Mesenchymal stem cell (in vitro differentiated cells and primary cell): Measurements from ENCODE around the gene MUC20.

Source experiments
- DNase-seq: peaks from one replicate; pipeline ENCODE4 v3.0.0-alpha.2; 2013
- H2AFZ ChIP-seq: one replicate; pipeline ENCODE4 v1.6.1; 2013; ENCODE audit warnings: low read depth, mild to moderate bottlenecking, control low read depth, inconsistent platforms, low read length, moderate library complexity
- H2AK5ac ChIP-seq: 2 replicates; pipeline ENCODE4 v1.6.1; 2013; ENCODE audit warnings: low read length, moderate library complexity, mild to moderate bottlenecking, inconsistent platforms; ENCODE audit not compliant: severe bottlenecking
- H2BK120ac ChIP-seq: one replicate; pipeline ENCODE4 v1.6.1; 2013; ENCODE audit warnings: low read depth, mild to moderate bottlenecking, inconsistent platforms, low read length, moderate library complexity
- H2BK12ac ChIP-seq, 2 experiments: one replicate each; pipeline ENCODE4 v1.6.1; 2013; ENCODE audit warnings: inconsistent platforms in 2 of 2, low read length in 2 of 2, mild to moderate bottlenecking in 2 of 2, moderate library complexity in 2 of 2, control low read depth in 1 of 2
- H2BK15ac ChIP-seq: one replicate; pipeline ENCODE4 v1.6.1; 2013; ENCODE audit warnings: mild to moderate bottlenecking, low read depth, inconsistent platforms; ENCODE audit not compliant: poor library complexity, severe bottlenecking
- H2BK5ac ChIP-seq: 2 replicates; pipeline ENCODE4 v1.6.1; 2013; ENCODE audit warnings: low read depth, mild to moderate bottlenecking, low read length, control low read depth, inconsistent platforms; ENCODE audit not compliant: poor library complexity, severe bottlenecking
- H3K14ac ChIP-seq, 2 experiments: one replicate each; pipeline ENCODE4 v1.6.1; 2013; ENCODE audit warnings: inconsistent platforms in 2 of 2, low read length in 2 of 2, control low read depth in 1 of 2, mild to moderate bottlenecking in 1 of 2, moderate library complexity in 1 of 2
- H3K18ac ChIP-seq, 2 experiments: one replicate each; pipeline ENCODE4 v1.6.1; 2013; ENCODE audit warnings: inconsistent platforms in 2 of 2, low read length in 2 of 2, control low read depth in 1 of 2, low read depth in 1 of 2, mild to moderate bottlenecking in 1 of 2
- H3K23ac ChIP-seq, 2 experiments: one replicate each; pipeline ENCODE4 v1.6.1; 2013; ENCODE audit warnings: inconsistent platforms in 2 of 2, low read length in 2 of 2, mild to moderate bottlenecking in 2 of 2, moderate library complexity in 2 of 2, control low read depth in 1 of 2
- H3K27ac ChIP-seq: 2 replicates; pipeline ENCODE4 v1.5.1; 2013; ENCODE audit warnings: mild to moderate bottlenecking, moderate library complexity, low read length, control low read depth, inconsistent platforms; ENCODE audit not compliant: poor library complexity, severe bottlenecking
- H3K27me3 ChIP-seq, 2 experiments: 2 replicates each; pipeline versions ENCODE4 v1.6.1 to v1.7.0; 2013; ENCODE audit warnings: low read length in 2 of 2, mild to moderate bottlenecking in 2 of 2, moderate library complexity in 2 of 2, control low read depth in 1 of 2, inconsistent platforms in 1 of 2; ENCODE audit not compliant: control insufficient read depth in 1 of 2, insufficient read depth in 1 of 2
- H3K36me3 ChIP-seq, 2 experiments: 2 replicates each; pipeline versions ENCODE4 v1.6.1 to v1.7.0; 2013; ENCODE audit warnings: low read length in 2 of 2, control low read depth in 1 of 2, inconsistent platforms in 1 of 2, low read depth in 1 of 2, mild to moderate bottlenecking in 1 of 2; ENCODE audit not compliant: insufficient read depth in 2 of 2, control insufficient read depth in 1 of 2
- H3K4ac ChIP-seq, 2 experiments: one replicate each; pipeline ENCODE4 v1.6.1; 2013; ENCODE audit warnings: inconsistent platforms in 2 of 2, low read length in 2 of 2, mild to moderate bottlenecking in 2 of 2, moderate library complexity in 2 of 2, control low read depth in 1 of 2, low read depth in 1 of 2
- H3K4me1 ChIP-seq: 2 replicates; pipeline ENCODE4 v1.6.1; 2013; ENCODE audit warnings: low read depth, low read length, control low read depth; ENCODE audit not compliant: control insufficient read depth, insufficient read depth
- H3K4me2 ChIP-seq: 2 replicates; pipeline ENCODE4 v1.6.1; 2013; ENCODE audit warnings: low read length, mild to moderate bottlenecking, inconsistent platforms; ENCODE audit not compliant: poor library complexity, severe bottlenecking
- H3K4me3 ChIP-seq, 2 experiments: 2 replicates each; pipeline versions ENCODE4 v1.5.1 to v1.7.0; 2013; ENCODE audit warnings: low read length in 2 of 2, mild to moderate bottlenecking in 2 of 2, control low read depth in 1 of 2, low read depth in 1 of 2; ENCODE audit not compliant: insufficient read depth in 1 of 2
- H3K79me1 ChIP-seq: replicated peaks from 2 replicates; pipeline ENCODE4 v1.6.1; 2013; ENCODE audit warnings: mild to moderate bottlenecking, control low read depth, low read length, inconsistent platforms; ENCODE audit not compliant: poor library complexity, severe bottlenecking
- H3K9ac ChIP-seq: 2 replicates; pipeline ENCODE4 v1.7.0; 2013; ENCODE audit warnings: mild to moderate bottlenecking, low read length, moderate library complexity
- H3K9me3 ChIP-seq: 2 replicates; pipeline ENCODE4 v1.7.0; 2013; ENCODE audit warnings: mild to moderate bottlenecking, low read length; ENCODE audit not compliant: control insufficient read depth
- H4K8ac ChIP-seq: one replicate; pipeline ENCODE4 v1.6.1; 2013; ENCODE audit warnings: inconsistent platforms, mild to moderate bottlenecking, low read length, moderate library complexity
- H4K91ac ChIP-seq: one replicate; pipeline ENCODE4 v1.6.1; 2013; ENCODE audit warnings: mild to moderate bottlenecking, low read length, inconsistent platforms
- WGBS: methylation state at CpG from one replicate; pipeline ENCODE4 v1.1.7; 2013; ENCODE audit warnings: mixed read lengths; 5-methylcytosine and 5-hydroxymethylcytosine counted together

The MUC20 gene

DNA sequence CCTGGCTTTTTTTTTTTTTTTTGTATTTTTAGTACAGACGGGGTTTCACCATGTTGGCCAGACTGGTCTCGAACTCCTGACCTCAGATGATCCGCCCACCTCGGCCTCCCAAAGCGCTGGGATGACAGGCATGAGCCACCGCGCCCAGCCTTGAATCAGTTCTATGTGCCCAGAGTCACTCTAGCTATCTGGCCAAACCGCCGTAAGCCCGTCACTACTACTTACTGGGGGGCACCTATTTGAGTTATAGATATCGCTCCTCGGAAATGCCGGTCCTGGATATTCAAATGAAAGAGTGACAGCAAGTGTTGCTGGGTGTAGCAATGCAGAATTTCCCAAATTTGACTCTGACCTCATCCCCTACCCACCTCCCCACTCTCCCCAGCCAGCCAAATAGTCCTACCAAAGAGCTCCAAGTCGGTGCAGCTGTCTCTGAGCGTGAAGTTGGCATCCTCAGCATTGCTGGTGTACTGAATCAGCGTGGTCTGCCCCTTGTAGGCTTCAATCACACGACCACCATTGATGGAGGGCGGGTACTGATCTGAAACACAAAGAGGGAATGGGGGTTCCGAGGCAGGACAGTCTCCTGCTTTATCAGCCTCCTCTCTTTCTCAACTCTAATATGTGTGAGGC lies 38.1 kb downstream of the MUC20 start:
- Histone ChIP-seq H2BK120ac (no peak overlapping the region), H3K27ac (no peak overlapping the region), H4K91ac (no peak overlapping the region), H3K79me1 (no peaks in the 10 kb centered on the region), H3K9ac (no peak overlapping the region), H3K4ac (no peak overlapping the region), H3K27me3 (peaks cover 34 to 90% of the 10 kb centered on the region in 2 experiments), H3K4me3 (no peak overlapping the region), H3K14ac (no peak overlapping the region), H2BK12ac (no peak overlapping the region), H3K9me3 (no peaks in the 10 kb centered on the region), H3K23ac (no peak overlapping the region), H2BK5ac (no peak overlapping the region), H2BK15ac (no peak overlapping the region), H3K4me2 (no peak overlapping the region), H3K36me3 (no peaks in the 10 kb centered on the region), H2AK5ac (no peak overlapping the region), H3K4me1 (peaks cover 2% of the 10 kb centered on the region), H3K18ac (no peak overlapping the region), H4K8ac (no peak overlapping the region), H2AFZ (no peak overlapping the region)
- WGBS: 82% methylated on average over 19 of the region's 19 CpGs
- no peak for DNase-seq

DNA sequence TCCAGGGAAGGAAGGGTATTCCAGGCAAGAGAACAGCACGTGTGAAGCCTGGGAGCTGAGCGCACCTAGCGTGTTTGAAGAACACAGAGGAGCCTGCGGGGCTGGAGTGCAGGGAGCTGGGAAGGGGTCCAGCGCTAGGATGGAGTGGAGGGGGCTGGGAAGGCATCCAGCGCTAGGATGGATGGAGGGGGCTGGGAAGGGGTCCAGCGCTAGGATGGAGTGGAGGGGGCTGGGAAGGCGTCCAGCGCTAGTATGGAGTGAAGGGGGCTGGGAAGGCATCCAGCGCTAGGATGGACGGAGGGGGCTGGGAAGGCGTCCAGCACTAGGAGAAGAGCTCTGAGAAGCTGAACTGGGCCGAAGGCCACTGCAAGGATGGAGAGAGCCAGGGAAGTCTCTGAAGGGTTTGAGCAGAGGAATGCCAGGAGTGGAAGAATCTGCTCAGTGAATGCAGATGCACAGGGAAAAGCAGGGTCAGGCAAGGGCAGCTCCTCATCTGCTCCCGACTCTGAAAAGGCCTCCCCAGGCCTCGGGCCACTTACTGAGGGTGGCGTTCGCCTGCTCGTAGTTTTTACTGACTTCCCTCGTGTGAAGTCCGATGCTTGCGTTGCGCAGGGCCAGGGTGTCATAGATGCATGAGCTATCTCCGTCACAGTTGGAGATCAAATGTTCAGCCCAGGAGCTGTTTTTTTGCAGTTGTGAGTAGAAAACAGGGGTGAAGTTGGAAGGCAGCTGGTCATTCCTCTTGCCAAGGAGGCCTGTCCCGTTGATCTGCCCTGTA lies 39.8 kb downstream of the MUC20 start:
- Histone ChIP-seq H2BK12ac (no peak overlapping the region), H3K9me3 (no peaks in the 10 kb centered on the region), H2AFZ (no peak overlapping the region), H3K27ac (no peak overlapping the region), H3K27me3 (peaks cover 28 to 85% of the 10 kb centered on the region in 2 experiments), H3K18ac (no peak overlapping the region), H2BK120ac (no peak overlapping the region), H2BK15ac (no peak overlapping the region), H3K4me1 (peaks cover 2% of the 10 kb centered on the region), H3K4ac (no peak overlapping the region), H2BK5ac (no peak overlapping the region), H3K14ac (no peak overlapping the region), H3K23ac (no peak overlapping the region), H4K91ac (no peak overlapping the region), H3K4me2 (no peak overlapping the region), H3K79me1 (no peaks in the 10 kb centered on the region), H3K9ac (no peak overlapping the region), H2AK5ac (no peak overlapping the region), H4K8ac (no peak overlapping the region), H3K4me3 (no peak overlapping the region), H3K36me3 (no peaks in the 10 kb centered on the region)
- DNase-seq: no peak
- WGBS: 84% methylated on average over 24 of the region's 24 CpGs

DNA sequence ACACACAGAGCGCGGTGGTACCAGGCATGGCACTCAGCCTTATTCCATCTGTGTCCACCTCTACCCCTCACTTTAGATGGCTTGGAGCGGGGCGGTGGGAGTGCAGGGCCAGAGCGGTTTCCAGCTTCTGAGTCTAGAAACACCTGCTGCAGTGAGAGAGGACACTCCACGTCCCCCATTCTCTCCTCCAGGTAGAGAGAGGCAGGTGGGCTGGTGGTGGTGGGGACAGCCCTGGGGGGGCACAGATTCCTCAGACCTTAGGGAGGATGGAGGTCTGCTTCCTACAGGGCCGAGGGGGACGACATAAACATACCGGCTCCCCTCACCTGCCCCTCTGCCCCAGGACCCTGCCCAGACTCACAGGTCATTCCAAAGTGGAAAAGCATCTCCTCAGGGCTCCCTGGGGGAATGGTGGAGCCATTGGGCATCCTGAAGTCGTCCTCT lies 40.4 kb downstream of the MUC20 start:
- Histone ChIP-seq H3K14ac (no peak overlapping the region), H3K9ac (no peak overlapping the region), H3K23ac (no peak overlapping the region), H4K91ac (no peak overlapping the region), H2AFZ (no peak overlapping the region), H2AK5ac (no peak overlapping the region), H3K4me1 (peaks cover 2% of the 10 kb centered on the region), H3K27me3 (peaks cover 22 to 80% of the 10 kb centered on the region in 2 experiments), H3K4me3 (no peak overlapping the region), H3K4me2 (no peak overlapping the region), H2BK120ac (no peak overlapping the region), H3K27ac (no peak overlapping the region), H2BK12ac (no peak overlapping the region), H3K18ac (no peak overlapping the region), H3K4ac (no peak overlapping the region), H2BK15ac (no peak overlapping the region), H4K8ac (no peak overlapping the region), H3K9me3 (no peaks in the 10 kb centered on the region), H2BK5ac (no peak overlapping the region), H3K79me1 (no peaks in the 10 kb centered on the region), H3K36me3 (no peaks in the 10 kb centered on the region)
- 87% methylated on average over 4 of the region's 10 CpGs for WGBS
- DNase-seq: no peak

DNA sequence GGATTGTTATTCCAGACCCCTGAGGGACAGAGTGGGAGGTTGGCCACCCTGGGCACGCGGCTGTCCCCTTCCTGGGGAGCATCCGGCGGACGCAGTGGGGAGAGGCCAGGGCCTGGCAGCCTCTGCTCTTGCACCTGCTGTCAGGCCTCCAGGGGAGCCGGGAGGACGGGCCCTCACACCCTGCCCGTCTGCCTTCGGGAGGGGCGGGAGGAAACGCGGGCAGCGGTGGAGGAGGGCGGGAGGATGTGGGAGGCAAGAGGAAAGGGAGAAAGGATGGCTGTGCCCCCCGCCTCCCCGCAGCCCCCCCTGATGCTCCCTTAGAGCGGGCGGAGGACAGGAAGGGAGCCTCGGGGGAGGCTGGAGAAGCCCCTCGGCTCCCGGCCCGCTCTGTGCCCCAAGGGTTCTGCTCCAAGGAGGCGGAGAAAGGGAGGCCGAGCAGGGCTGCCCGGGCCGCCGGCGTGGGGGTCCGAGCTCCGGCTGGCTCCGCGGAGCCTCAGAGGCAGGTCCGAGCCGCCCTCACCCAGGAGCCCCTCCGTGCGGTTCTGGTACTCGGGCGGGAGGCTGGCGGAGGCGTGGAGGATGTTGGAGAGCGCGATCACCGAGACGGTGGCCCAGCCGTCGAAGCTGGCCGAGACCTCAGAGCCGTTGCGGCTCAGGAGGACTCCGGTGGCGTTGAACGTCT lies 40.9 kb downstream of the MUC20 start:
- Histone ChIP-seq H3K9me3 (no peaks in the 10 kb centered on the region), H3K14ac (no peak overlapping the region), H3K4me1 (peaks cover 2% of the 10 kb centered on the region), H3K4me2 (no peak overlapping the region), H2BK12ac (no peak overlapping the region), H3K4ac (no peak overlapping the region), H4K91ac (no peak overlapping the region), H2AFZ (no peak overlapping the region), H2BK15ac (no peak overlapping the region), H3K27me3 (peaks cover 20 to 76% of the 10 kb centered on the region in 2 experiments), H4K8ac (no peak overlapping the region), H3K9ac (no peak overlapping the region), H2BK120ac (no peak overlapping the region), H3K4me3 (no peak overlapping the region), H3K36me3 (no peaks in the 10 kb centered on the region), H2AK5ac (no peak overlapping the region), H3K27ac (no peak overlapping the region), H3K18ac (no peak overlapping the region), H2BK5ac (no peak overlapping the region), H3K23ac (no peak overlapping the region), H3K79me1 (no peaks in the 10 kb centered on the region)
- 90% methylated on average over 49 of the region's 52 CpGs for WGBS
- no peak for DNase-seq
